GM23248 (cell line): ENCODE measurements around the gene PRXL2A. TPM values are rescaled to one million over a fixed set of nuclear protein-coding genes. Genes with fewer than 3 reads are reported as not detected.

Experiments used
- DNase-seq: peaks from one replicate; pipeline ENCODE4 v3.0.0-alpha.2; 2015
- H2AFZ ChIP-seq: fragments of 200-600 bp; sonication (generic); 2 replicates; pipeline ENCODE4 v1.6.1; 2016; ENCODE audit warnings: antibody characterized with exemption
- H3F3A ChIP-seq: fragments of 200-600 bp; sonication (generic); 2 replicates; pipeline ENCODE4 v1.6.1; 2016; ENCODE audit warnings: mild to moderate bottlenecking, antibody characterized with exemption, mixed run types; ENCODE audit not compliant: insufficient read depth
- H3K27ac ChIP-seq: fragments of 200-600 bp; sonication (generic); 2 replicates; pipeline ENCODE4 v1.5.1; 2016; ENCODE audit warnings: mild to moderate bottlenecking
- H3K27me3 ChIP-seq: fragments of 200-600 bp; sonication (generic); replicated peaks from 2 replicates; pipeline ENCODE4 v1.6.1; 2016; ENCODE audit warnings: mild to moderate bottlenecking; ENCODE audit not compliant: insufficient read depth
- H3K36me3 ChIP-seq: fragments of 200-600 bp; sonication (generic); 2 replicates; pipeline ENCODE4 v1.6.1; 2016; ENCODE audit warnings: low read depth, mild to moderate bottlenecking
- H3K4me1 ChIP-seq: fragments of 200-600 bp; sonication (generic); 2 replicates; pipeline ENCODE4 v1.6.1; 2016; ENCODE audit warnings: mild to moderate bottlenecking; ENCODE audit not compliant: insufficient read depth
- H3K4me2 ChIP-seq: fragments of 200-600 bp; sonication (generic); one replicate; pipeline ENCODE4 v1.6.1; 2016; ENCODE audit warnings: mild to moderate bottlenecking; ENCODE audit not compliant: unreplicated experiment
- H3K4me3 ChIP-seq: fragments of 200-600 bp; sonication (generic); 2 replicates; pipeline ENCODE4 v1.5.1; 2016; ENCODE audit warnings: mild to moderate bottlenecking
- H3K79me2 ChIP-seq: fragments of 200-600 bp; sonication (generic); 2 replicates; pipeline ENCODE4 v1.6.1; 2016; ENCODE audit warnings: mild to moderate bottlenecking; ENCODE audit not compliant: insufficient read depth
- H3K9ac ChIP-seq: fragments of 200-600 bp; sonication (generic); 2 replicates; pipeline ENCODE4 v1.6.1; 2016; ENCODE audit warnings: mild to moderate bottlenecking
- H3K9me2 ChIP-seq: fragments of 200-600 bp; sonication (generic); 2 replicates; pipeline ENCODE4 v1.6.1; 2016; ENCODE audit warnings: mixed run types, mild to moderate bottlenecking, moderate library complexity; ENCODE audit not compliant: insufficient read depth
- H3K9me3 ChIP-seq: fragments of 200-600 bp; sonication (generic); one replicate; pipeline ENCODE4 v1.6.1; 2017; ENCODE audit warnings: low read depth
- H4K20me1 ChIP-seq: fragments of 200-600 bp; sonication (generic); 2 replicates; pipeline ENCODE4 v1.6.0; 2016; ENCODE audit not compliant: insufficient read depth
- EZH2 ChIP-seq: fragments of 200-600 bp; sonication (generic); IDR thresholded peaks from 2 replicates; pipeline ENCODE4 v1.6.1; 2018; ENCODE audit warnings: antibody characterized with exemption, mild to moderate bottlenecking; ENCODE audit not compliant: insufficient read depth, poor library complexity, severe bottlenecking
- EZH2phosphoT487 ChIP-seq: fragments of 200-600 bp; sonication (generic); IDR thresholded peaks from 2 replicates; pipeline ENCODE4 v1.6.1; 2018; ENCODE audit warnings: antibody characterized with exemption, moderate library complexity, mild to moderate bottlenecking, low read depth; ENCODE audit not compliant: insufficient read depth
- WGBS, 2 experiments: methylation state at CpG; one replicate each; pipeline ENCODE4 v1.1.6; 2015 to 2017; ENCODE audit warnings: low lambda C conversion rate in 2 of 2, low coverage in 1 of 2; ENCODE audit errors: missing lambda C conversion rate in 2 of 2; 5-methylcytosine and 5-hydroxymethylcytosine counted together
- in situ Hi-C: fragments of 300-500 bp; cut with MboI; formaldehyde crosslinking; loops from 2 replicates; pipeline ENCODE4 v1.15.0; 2020
- polyA plus RNA-seq: library from polyadenylated mRNA; unstranded; fragments of >200 nt; fragmentation: Nextera tagmentation; extraction: Ambion mirVana; gene quantifications from 2 replicates; pipeline ENCODE4 v1.2.1, GENCODE V29; 2016
- total RNA-seq: library from RNA; depleted of rRNA; stranded (reverse); fragments of >200 nt; shearing (Covaris generic); gene quantifications from 2 replicates; pipeline ENCODE4 v1.2.3, GENCODE V29; 2014

Gene PRXL2A
- total and polyA plus RNA-seq, 2 experiments from 2014 or later = 0.15 TPM; not detected in 1

DNA sequence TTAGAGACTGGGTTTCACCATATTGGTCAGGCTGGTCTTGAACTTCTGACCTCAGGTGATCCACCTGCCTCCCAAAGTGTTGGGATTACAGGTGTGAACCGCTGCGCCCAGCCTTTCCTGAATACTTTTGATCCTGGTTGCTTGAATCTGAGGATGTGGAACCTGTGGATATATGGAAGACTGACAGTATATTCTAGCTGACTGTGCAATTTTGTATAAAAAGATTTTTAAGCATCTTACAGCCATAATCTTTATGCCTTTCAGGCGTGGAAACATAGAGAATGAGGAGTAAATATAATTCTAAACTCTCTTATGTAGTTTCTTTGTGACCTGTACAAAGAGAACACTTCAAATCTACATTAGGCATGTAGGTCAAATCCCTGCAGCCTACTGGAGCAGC, 61.9 kb downstream of the PRXL2A start:
- no peak overlapping the region for H3K4me3 ChIP-seq
- peaks cover 90% of the 10 kb centered on the region for H3K79me2 ChIP-seq
- H3K27ac ChIP-seq = no peak overlapping the region
- no peak overlapping the region for H3K9ac ChIP-seq
- TF ChIP-seq EZH2phosphoT487 (no peak), EZH2 (no peak)
- H3K27me3 ChIP-seq = no peaks in the 10 kb centered on the region
- H3K9me3 ChIP-seq = no peaks in the 10 kb centered on the region
- H4K20me1 ChIP-seq = no peaks in the 10 kb centered on the region; the same call in 1 of the 2 replicates
- H2AFZ ChIP-seq = no peak overlapping the region
- H3K36me3 ChIP-seq = no peaks in the 10 kb centered on the region
- no peak for DNase-seq
- H3K4me2 ChIP-seq = no peak overlapping the region
- 93 to 97% methylated on average over 3 of the region's 3 CpGs for WGBS, 2 experiments
- H3K9me2 ChIP-seq = no peaks in the 10 kb centered on the region
- peaks cover 10% of the 10 kb centered on the region; the same call in 1 of the 2 replicates for H3F3A ChIP-seq
- in situ Hi-C loops = no loop called here
- H3K4me1 ChIP-seq = peaks cover 23% of the 10 kb centered on the region

DNA sequence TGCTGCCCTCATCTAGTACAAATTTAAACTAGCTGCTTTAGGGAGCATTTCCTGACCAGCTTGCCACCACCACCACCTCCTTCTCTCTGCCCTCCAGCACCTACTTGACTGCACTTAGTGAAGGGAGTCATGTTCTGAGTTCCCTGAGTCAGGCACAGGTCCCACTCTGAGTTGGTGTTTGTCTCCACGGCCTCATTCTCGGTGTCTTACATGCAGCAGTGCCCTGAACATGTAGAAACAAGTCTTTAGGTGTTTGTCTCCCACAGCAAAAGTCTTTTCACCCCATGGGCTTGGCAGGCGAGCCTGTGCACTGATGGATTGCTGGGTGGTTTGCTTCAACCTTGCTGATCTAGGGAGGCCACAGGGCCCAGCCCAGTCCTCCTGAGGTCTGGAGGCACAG, 62.6 kb downstream of the PRXL2A start:
- no peak overlapping the region for H3K4me2 ChIP-seq
- no peaks in the 10 kb centered on the region for H3K9me3 ChIP-seq
- no peak overlapping the region for H3K27ac ChIP-seq
- no peaks in the 10 kb centered on the region for H3K36me3 ChIP-seq
- H3K79me2 ChIP-seq = peaks cover 90% of the 10 kb centered on the region
- 96% methylated on average over 3 of the region's 3 CpGs for WGBS, 2 experiments
- H3K27me3 ChIP-seq = no peaks in the 10 kb centered on the region
- H3K4me3 ChIP-seq = no peak overlapping the region
- no peak for DNase-seq
- no peak overlapping the region for H3K9ac ChIP-seq
- H2AFZ ChIP-seq = no peak overlapping the region
- peaks cover 20% of the 10 kb centered on the region for H3K4me1 ChIP-seq
- no peaks in the 10 kb centered on the region for H3K9me2 ChIP-seq
- peaks cover 10% of the 10 kb centered on the region; the same call in 1 of the 2 replicates for H3F3A ChIP-seq
- no peak for TF ChIP-seq EZH2
- TF ChIP-seq EZH2phosphoT487 = no peak
- H4K20me1 ChIP-seq = no peaks in the 10 kb centered on the region; the same call in 1 of the 2 replicates
- in situ Hi-C loops = no loop called here

DNA sequence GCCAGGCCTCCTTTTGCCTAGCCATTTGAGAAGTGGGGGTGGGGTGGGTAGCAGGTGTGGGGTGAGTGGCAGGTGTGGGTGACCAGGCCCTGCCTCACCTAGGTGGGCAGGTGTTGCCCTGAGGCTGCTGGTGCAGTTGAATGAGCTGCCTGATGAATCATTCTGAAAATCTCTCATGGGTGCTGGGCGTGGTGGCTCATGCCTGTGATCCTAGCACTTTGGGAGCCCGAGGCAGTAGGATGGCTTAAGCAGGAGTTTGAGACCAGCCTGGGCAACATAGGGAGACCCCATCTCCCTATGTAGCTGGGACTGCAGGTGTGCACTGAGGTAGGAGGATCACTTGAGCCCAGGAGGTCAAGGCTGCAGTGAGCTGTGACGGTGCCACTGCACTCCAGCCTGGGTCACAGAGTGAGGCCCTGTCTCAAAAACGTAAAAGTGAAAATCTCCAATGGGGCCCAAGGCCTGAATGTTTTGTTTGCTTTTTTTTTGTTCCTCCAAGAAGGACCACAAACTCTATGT, 63.4 kb downstream of the PRXL2A start:
- Histone ChIP-seq H3K9ac (no peak overlapping the region), H3K9me2 (no peaks in the 10 kb centered on the region), H3K27me3 (no peaks in the 10 kb centered on the region), H3K79me2 (peaks cover 90% of the 10 kb centered on the region), H3K27ac (peak overlapping the region; percentile 35), H3K9me3 (no peaks in the 10 kb centered on the region), H3K4me3 (no peak overlapping the region), H3K4me2 (peak overlapping the region; percentile 8), H2AFZ (no peak overlapping the region), H3F3A (peaks cover 10% of the 10 kb centered on the region; the same call in 1 of the 2 replicates), H4K20me1 (no peaks in the 10 kb centered on the region; the same call in 1 of the 2 replicates), H3K4me1 (peaks cover 20% of the 10 kb centered on the region), H3K36me3 (no peaks in the 10 kb centered on the region)
- WGBS, 2 experiments = 87 to 90% methylated on average over 4 of the region's 4 CpGs
- TF ChIP-seq EZH2 = no peak
- TF ChIP-seq EZH2phosphoT487 = no peak
- in situ Hi-C loops = no loop called here
- no peak for DNase-seq

DNA sequence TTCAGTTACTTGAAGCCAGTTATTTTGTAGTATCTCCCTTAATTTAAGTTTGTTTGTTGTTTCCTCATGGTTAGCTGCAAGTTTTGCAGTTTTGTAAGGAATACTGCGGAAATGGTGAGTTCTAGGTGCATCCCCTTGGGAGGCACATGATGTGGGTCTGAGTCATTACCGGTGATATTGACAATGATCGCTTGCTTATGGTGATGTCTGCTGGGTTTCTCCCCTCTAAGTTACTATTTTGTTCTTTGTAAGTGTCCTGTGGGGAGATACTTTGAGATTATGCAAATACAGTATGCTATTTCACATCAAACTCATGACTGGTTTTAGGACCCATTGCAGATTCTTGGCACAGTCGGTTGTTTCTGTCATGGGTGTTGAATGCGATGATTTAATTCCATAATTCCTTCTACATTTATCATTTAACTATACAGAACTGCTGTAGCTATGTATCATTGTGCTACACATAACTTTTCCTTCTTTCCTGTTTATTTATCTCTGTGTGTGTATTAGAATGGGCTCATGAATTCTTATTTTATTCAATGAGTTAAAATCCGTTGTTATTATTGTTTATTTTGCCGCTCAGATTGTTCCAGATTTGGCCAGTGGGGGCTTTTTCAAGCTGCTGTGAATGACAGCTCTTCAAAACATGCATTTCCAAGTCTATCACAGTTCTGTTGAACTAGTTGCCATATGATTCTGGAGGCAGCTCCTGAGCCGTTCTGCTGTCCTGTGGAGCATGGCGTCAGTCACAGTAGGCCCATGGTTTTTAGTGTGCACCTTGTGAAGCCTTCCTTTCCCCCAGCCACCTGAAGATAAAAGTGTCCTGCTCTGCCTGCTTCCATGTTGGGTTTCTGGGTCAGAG, 64.1 kb downstream of the PRXL2A start:
- WGBS, 2 experiments = 58 to 63% methylated on average over 9 of the region's 9 CpGs
- no peaks in the 10 kb centered on the region; the same call in 1 of the 2 replicates for H4K20me1 ChIP-seq
- peak overlapping the region; percentile 35 for H3K27ac ChIP-seq
- H3K27me3 ChIP-seq = no peaks in the 10 kb centered on the region
- H3F3A ChIP-seq = peaks cover 15% of the 10 kb centered on the region
- DNase-seq = peak; percentile 76
- no peak overlapping the region for H3K4me3 ChIP-seq
- no peaks in the 10 kb centered on the region for H3K9me3 ChIP-seq
- H3K4me1 ChIP-seq = peaks cover 20% of the 10 kb centered on the region
- in situ Hi-C loops = no loop called here
- H3K36me3 ChIP-seq = no peaks in the 10 kb centered on the region
- H3K79me2 ChIP-seq = peaks cover 90% of the 10 kb centered on the region
- peak overlapping the region; percentile 8 for H3K4me2 ChIP-seq
- H3K9ac ChIP-seq = no peak overlapping the region
- H2AFZ ChIP-seq = no peak overlapping the region
- TF ChIP-seq EZH2 (no peak), EZH2phosphoT487 (no peak)
- H3K9me2 ChIP-seq = no peaks in the 10 kb centered on the region
